Measurements from ENCODE around the gene GPR4. TPM values are rescaled to one million over a fixed set of nuclear protein-coding genes. Genes with fewer than 3 reads are reported as not detected.

The GPR4 gene
- polyA plus RNA-seq, 1 donor, result 4.9 TPM

GRCh38 chr19:45547211-45547770 is 54.7 kb downstream of the GPR4 start:
- no peak for DNase-seq

- DNase-seq, result no peak
Observed at GRCh38 chr19:45542234-45542668, 59.8 kb downstream of the GPR4 start.

Other genes starting within 250 kb of the GPR4 start
- gene ERCC2, start 231.6 kb downstream of the GPR4 start, polyA plus RNA-seq (ENCODE audit: insufficient read length), result 15.4 TPM
- 5.8 TPM for gene PPP1R13L, start 197.1 kb downstream of the GPR4 start, polyA plus RNA-seq (ENCODE audit: insufficient read length)
- gene POLR1G, start 195.6 kb downstream of the GPR4 start, polyA plus RNA-seq (ENCODE audit: insufficient read length), result 8.5 TPM
- gene ERCC1, start 178.3 kb downstream of the GPR4 start, polyA plus RNA-seq (ENCODE audit: insufficient read length), result 85.9 TPM
- 49.7 TPM for gene FOSB, start 134.2 kb downstream of the GPR4 start, polyA plus RNA-seq (ENCODE audit: insufficient read length)
- 165 TPM for gene RTN2, start 105.2 kb downstream of the GPR4 start, polyA plus RNA-seq (ENCODE audit: insufficient read length)
- 1.4 TPM for gene PPM1N, start 103.8 kb downstream of the GPR4 start, polyA plus RNA-seq (ENCODE audit: insufficient read length)
- gene VASP, start 94.7 kb downstream of the GPR4 start, polyA plus RNA-seq (ENCODE audit: insufficient read length), result 54.4 TPM
- 7.0 TPM for gene OPA3, start 17.4 kb downstream of the GPR4 start, polyA plus RNA-seq (ENCODE audit: insufficient read length)
- gene EML2, start 37.2 kb upstream of the GPR4 start, polyA plus RNA-seq (ENCODE audit: insufficient read length), result 13.1 TPM
- gene GIPR, start 66.0 kb upstream of the GPR4 start, polyA plus RNA-seq (ENCODE audit: insufficient read length), result 1.7 TPM
- gene SNRPD2, start 89.7 kb upstream of the GPR4 start, polyA plus RNA-seq (ENCODE audit: insufficient read length), result 238 TPM
- gene QPCTL, start 90.5 kb upstream of the GPR4 start, polyA plus RNA-seq (ENCODE audit: insufficient read length), result 4.0 TPM
- gene FBXO46, start 128.7 kb upstream of the GPR4 start, polyA plus RNA-seq (ENCODE audit: insufficient read length), result 16.2 TPM
- gene MEIOSIN, start 131.2 kb upstream of the GPR4 start, polyA plus RNA-seq (ENCODE audit: insufficient read length), result not detected
- 32.1 TPM for gene SIX5, start 167.0 kb upstream of the GPR4 start, polyA plus RNA-seq (ENCODE audit: insufficient read length)
- 399 TPM for gene DMPK, start 180.3 kb upstream of the GPR4 start, polyA plus RNA-seq (ENCODE audit: insufficient read length)
- 57.6 TPM for gene DMWD, start 190.6 kb upstream of the GPR4 start, polyA plus RNA-seq (ENCODE audit: insufficient read length)
- gene RSPH6A, start 213.1 kb upstream of the GPR4 start, polyA plus RNA-seq (ENCODE audit: insufficient read length), result not detected

Data from hindlimb muscle (tissue), 1 donor.